D721Med (cell line): ENCODE measurements around the gene SLC13A3.

Source experiments
- DNase-seq: peaks from one replicate; pipeline ENCODE4 v3.0.0; 2011; ENCODE audit warnings: low spot score; ENCODE audit not compliant: insufficient read length
- FAIRE-seq: peaks from 2 replicates; lab custom pipeline; 2011; peaks lifted over from hg19 to GRCh38; lab: Jason Lieb, UNC
- TF ChIP-seq, protein P1 (sequence below): IDR thresholded peaks from 2 replicates; pipeline ENCODE4 v1.5.1; 2012; ENCODE audit warnings: mild to moderate bottlenecking, control low read depth; ENCODE audit not compliant: insufficient read depth; ENCODE audit errors: missing control alignments

The SLC13A3 gene

DNA sequence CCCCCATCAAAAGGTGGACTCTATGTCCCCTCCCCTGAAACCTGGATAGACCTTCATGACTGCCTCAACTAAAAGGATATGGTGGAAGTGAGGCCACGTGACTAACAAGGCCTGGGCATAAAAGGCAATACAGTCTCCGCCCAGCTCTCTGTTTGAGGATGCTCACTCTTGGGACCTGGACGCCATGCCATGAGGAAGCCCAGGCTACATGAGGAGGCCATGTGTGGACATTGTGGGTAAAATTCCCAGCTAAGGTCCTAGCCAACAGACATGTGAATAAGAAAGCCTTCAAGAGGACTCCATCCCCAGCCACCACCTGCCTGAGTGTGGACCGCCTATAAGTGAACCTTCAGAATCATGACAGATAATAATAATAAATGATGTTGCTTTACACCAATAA is 130.7 kb downstream of the SLC13A3 start:
- TF ChIP-seq, protein P1, sequence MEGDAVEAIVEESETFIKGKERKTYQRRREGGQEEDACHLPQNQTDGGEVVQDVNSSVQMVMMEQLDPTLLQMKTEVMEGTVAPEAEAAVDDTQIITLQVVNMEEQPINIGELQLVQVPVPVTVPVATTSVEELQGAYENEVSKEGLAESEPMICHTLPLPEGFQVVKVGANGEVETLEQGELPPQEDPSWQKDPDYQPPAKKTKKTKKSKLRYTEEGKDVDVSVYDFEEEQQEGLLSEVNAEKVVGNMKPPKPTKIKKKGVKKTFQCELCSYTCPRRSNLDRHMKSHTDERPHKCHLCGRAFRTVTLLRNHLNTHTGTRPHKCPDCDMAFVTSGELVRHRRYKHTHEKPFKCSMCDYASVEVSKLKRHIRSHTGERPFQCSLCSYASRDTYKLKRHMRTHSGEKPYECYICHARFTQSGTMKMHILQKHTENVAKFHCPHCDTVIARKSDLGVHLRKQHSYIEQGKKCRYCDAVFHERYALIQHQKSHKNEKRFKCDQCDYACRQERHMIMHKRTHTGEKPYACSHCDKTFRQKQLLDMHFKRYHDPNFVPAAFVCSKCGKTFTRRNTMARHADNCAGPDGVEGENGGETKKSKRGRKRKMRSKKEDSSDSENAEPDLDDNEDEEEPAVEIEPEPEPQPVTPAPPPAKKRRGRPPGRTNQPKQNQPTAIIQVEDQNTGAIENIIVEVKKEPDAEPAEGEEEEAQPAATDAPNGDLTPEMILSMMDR = no peak
- DNase-seq (no peak), FAIRE-seq (no peak)

DNA sequence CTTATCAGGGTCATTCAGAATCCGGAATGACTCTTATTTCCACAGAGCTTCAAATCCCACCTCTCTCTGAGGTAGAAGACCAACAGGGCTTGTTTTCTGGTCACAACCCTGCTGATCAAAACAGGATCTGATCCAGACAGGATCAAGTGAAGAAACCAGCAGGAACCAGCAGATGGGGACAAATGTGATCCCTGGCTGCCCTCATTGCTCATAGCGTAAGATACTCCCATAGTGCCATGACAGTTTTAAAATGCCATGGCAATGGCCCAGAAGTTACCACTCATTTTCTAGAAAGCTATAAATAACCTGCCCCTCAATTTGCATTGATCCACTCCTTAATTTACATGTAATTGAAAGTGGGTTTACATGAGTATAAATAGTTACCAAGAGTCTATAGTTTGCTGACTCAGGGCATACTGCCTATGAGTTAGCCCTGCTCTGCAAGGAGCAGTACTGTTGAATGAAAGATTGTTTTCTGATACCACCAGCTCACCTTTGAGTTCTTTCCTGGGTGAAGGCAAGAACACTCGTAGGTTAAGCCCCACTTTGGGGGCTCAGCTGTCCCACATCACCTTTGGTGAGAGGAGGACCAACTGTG is 131.7 kb downstream of the SLC13A3 start:
- FAIRE-seq (no peak), DNase-seq (no peak)
- TF ChIP-seq, protein P1 = no peak

DNA sequence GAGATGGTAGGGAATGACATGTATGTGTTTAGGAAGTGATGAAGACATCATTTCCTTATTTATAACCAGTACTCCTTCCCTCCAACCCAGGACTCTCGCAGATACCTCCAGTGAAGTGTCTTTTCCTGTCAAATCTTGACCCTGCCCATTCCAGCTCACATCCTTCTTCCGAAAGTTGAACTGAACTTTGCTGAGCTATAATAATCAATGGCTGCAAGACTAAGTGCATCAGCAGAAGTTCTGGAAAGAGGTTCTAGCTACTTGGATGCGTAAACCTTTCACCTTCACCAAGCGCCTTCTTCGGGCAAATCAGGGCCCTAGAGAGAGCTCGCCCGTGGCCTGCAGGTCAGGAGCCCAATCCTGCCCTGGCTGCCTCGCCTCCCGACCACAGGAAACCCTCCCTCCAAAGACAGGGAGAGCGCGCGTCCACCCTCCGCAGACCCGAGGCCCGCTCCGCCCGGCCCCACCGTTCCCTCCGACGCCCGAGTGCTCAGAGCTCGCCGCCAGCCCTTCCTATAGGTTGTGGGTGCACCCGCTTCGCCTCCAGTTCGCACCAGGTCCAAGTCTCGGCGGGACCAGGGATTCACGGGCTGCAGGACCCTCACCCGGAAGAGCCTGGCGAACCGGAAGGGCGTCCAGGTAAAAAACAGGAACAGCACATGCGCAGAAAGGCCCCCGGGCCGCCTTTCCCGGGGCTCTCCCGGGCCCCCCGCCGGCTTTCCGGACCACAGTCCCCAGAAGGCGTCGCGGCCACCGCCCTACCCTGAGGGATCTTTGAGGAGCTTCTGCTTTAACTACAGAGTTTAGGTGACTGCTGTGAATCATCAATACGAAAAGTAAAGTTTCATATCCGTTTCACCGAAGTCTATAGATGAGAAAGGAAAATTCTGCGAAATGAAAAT is 138.1 kb downstream of the SLC13A3 start, which contains the start of gene ZNF334:
ZNF334 (minus strand) TSS at position 617 of the 902 bp plus-strand sequence. CDS start 1,457 bp downstream, outside the sequence.
- DNase-seq (peak; percentile 73), FAIRE-seq (no peak)
- TF ChIP-seq, protein P1 = no peak

DNA sequence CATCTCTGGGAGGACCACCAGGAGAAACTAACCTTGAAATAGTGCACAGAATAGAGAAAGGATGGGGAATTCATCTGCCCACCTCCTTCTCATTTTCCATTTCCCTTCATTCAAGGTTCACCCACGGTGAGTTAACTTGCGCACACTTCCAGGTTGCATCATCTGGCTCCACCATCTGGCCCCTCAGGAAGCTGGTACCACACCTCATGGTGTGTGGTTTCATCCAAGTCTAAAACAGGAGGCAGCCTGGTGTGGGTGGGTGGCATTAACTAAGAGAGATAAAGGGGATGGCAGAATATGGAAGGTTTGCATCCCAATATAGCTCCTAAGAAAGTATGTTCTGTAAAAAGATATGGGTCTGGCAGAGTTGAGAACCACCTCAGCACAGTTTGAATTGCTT is 141.7 kb downstream of the SLC13A3 start:
- no peak for FAIRE-seq
- DNase-seq = no peak
- TF ChIP-seq, protein P1 = no peak
